Activated naive CD4-positive, alpha-beta T cell treated with anti-CD3 and anti-CD28 coated beads for 36 hours (primary cell): ENCODE measurements around the gene CADPS. TPM values are rescaled to one million over a fixed set of nuclear protein-coding genes. Genes with fewer than 3 reads are reported as not detected.

Source experiments
- CTCF ChIA-PET: fragments of 350-600 bp; sonication (Branson Sonifier 250); formaldehyde crosslinking; loops from one replicate; lab custom pipeline; 2021; ENCODE audit warnings: antibody characterized with exemption; lab: Charles Lee
- DNase-seq: peaks from one replicate; pipeline ENCODE4 v3.0.0-alpha.2; 2020
- H3K27ac Mint-ChIP-seq: one replicate; pipeline ENCODE4 v1.8.0; 2021; ENCODE audit warnings: mild to moderate bottlenecking, mixed read lengths
- H3K27me3 Mint-ChIP-seq: one replicate; pipeline ENCODE4 v1.8.0; 2021; ENCODE audit warnings: low read depth, mixed read lengths
- H3K36me3 Mint-ChIP-seq: one replicate; pipeline ENCODE4 v1.8.0; 2021; ENCODE audit warnings: low read depth, mixed read lengths
- H3K4me1 Mint-ChIP-seq: one replicate; pipeline ENCODE4 v1.8.0; 2021; ENCODE audit warnings: low read depth, mixed read lengths
- H3K4me3 Mint-ChIP-seq: one replicate; pipeline ENCODE4 v1.8.0; 2021; ENCODE audit warnings: mild to moderate bottlenecking, moderate library complexity, mixed read lengths
- H3K9me3 Mint-ChIP-seq: one replicate; pipeline ENCODE4 v1.8.0; 2021; ENCODE audit warnings: mixed read lengths
- intact Hi-C: fragments of 100-400 bp; cut with micrococcal nuclease; formaldehyde crosslinking; loops from one replicate; pipeline ENCODE4 v1.15.1; 2023
- total RNA-seq, 2 experiments: library from RNA; stranded (reverse); gene quantifications; one replicate each; pipeline ENCODE4 v1.2.3, GENCODE V29; 2021

CADPS gene
- total RNA-seq, 2 experiments from 2014 or later, result not detected

GRCh38 chr3:62502315-62503300 is 372.6 kb downstream of the CADPS start:
- no peak overlapping the region for H3K4me3 Mint-ChIP-seq
- CTCF ChIA-PET, result interaction anchor here (0.6 kb wide), 2 partner anchors 52 to 993 kb away, joined by 3 to 5 read pairs; no protein-coding TSS in a partner anchor
- H3K4me1 Mint-ChIP-seq, result no peaks in the 10 kb centered on the region
- H3K9me3 Mint-ChIP-seq, result no peaks in the 10 kb centered on the region
- DNase-seq, result no peak
- H3K27me3 Mint-ChIP-seq, result peaks cover 8% of the 10 kb centered on the region
- intact Hi-C loops, result no loop called here
- no peaks in the 10 kb centered on the region for H3K36me3 Mint-ChIP-seq
- no peak overlapping the region for H3K27ac Mint-ChIP-seq

- DNase-seq, result no peak
- Mint-ChIP-seq H3K4me1 (no peaks in the 10 kb centered on the region), H3K4me3 (no peak overlapping the region), H3K9me3 (no peaks in the 10 kb centered on the region), H3K27ac (no peak overlapping the region), H3K27me3 (peaks cover 3% of the 10 kb centered on the region), H3K36me3 (no peaks in the 10 kb centered on the region)
- CTCF ChIA-PET, result no interaction called here
- intact Hi-C loops, result no loop called here
These were observed 373.9 kb downstream of the CADPS start for GRCh38 chr3:62501289-62501668.

- Mint-ChIP-seq H3K36me3 (no peaks in the 10 kb centered on the region), H3K27ac (no peak overlapping the region), H3K27me3 (peaks cover 3% of the 10 kb centered on the region), H3K4me1 (no peaks in the 10 kb centered on the region), H3K9me3 (no peaks in the 10 kb centered on the region), H3K4me3 (no peak overlapping the region)
- no peak for DNase-seq
- intact Hi-C loops, result no loop called here
- CTCF ChIA-PET, result no interaction called here
These were observed 374.5 kb downstream of the CADPS start for GRCh38 chr3:62500556-62501288.

GRCh38 chr3:62497156-62497555 is 378.1 kb downstream of the CADPS start:
- CTCF ChIA-PET, result no interaction called here
- H3K4me1 Mint-ChIP-seq, result no peaks in the 10 kb centered on the region
- H3K4me3 Mint-ChIP-seq, result no peak overlapping the region
- H3K9me3 Mint-ChIP-seq, result no peaks in the 10 kb centered on the region
- no peak for DNase-seq
- H3K27ac Mint-ChIP-seq, result no peak overlapping the region
- intact Hi-C loops, result no loop called here
- no peaks in the 10 kb centered on the region for H3K36me3 Mint-ChIP-seq
- H3K27me3 Mint-ChIP-seq, result no peaks in the 10 kb centered on the region

GRCh38 chr3:62496503-62496902 is 378.7 kb downstream of the CADPS start:
- Mint-ChIP-seq H3K9me3 (no peaks in the 10 kb centered on the region), H3K36me3 (no peaks in the 10 kb centered on the region), H3K27ac (no peak overlapping the region), H3K27me3 (no peaks in the 10 kb centered on the region), H3K4me3 (no peak overlapping the region), H3K4me1 (no peaks in the 10 kb centered on the region)
- CTCF ChIA-PET, result no interaction called here
- no peak for DNase-seq
- intact Hi-C loops, result no loop called here

GRCh38 chr3:62493109-62493801 is 382.0 kb downstream of the CADPS start:
- DNase-seq, result no peak
- Mint-ChIP-seq H3K27ac (no peak overlapping the region), H3K4me1 (no peaks in the 10 kb centered on the region), H3K27me3 (no peaks in the 10 kb centered on the region), H3K36me3 (no peaks in the 10 kb centered on the region), H3K9me3 (no peaks in the 10 kb centered on the region), H3K4me3 (no peak overlapping the region)
- intact Hi-C loops, result no loop called here
- CTCF ChIA-PET, result interaction anchor here (0.7 kb wide), 1 partner anchor 285 kb away, joined by 3 read pairs; no protein-coding TSS in a partner anchor

- no peaks in the 10 kb centered on the region for H3K36me3 Mint-ChIP-seq
These were observed 392.3 kb downstream of the CADPS start for GRCh38 chr3:62482961-62483360.

GRCh38 chr3:62481962-62482361 is 393.3 kb downstream of the CADPS start:
- Mint-ChIP-seq H3K27me3 (peaks cover 18% of the 10 kb centered on the region), H3K4me3 (no peak overlapping the region), H3K4me1 (no peaks in the 10 kb centered on the region), H3K27ac (no peak overlapping the region), H3K36me3 (no peaks in the 10 kb centered on the region), H3K9me3 (no peaks in the 10 kb centered on the region)
- no peak for DNase-seq
- intact Hi-C loops, result no loop called here
- CTCF ChIA-PET, result no interaction called here

More at GRCh38 chr3:62482961-62483360, 392.3 kb downstream of the CADPS start:
- H3K4me3 Mint-ChIP-seq, result no peak overlapping the region
- no peak overlapping the region for H3K27ac Mint-ChIP-seq
- CTCF ChIA-PET, result no interaction called here
- H3K9me3 Mint-ChIP-seq, result no peaks in the 10 kb centered on the region
- H3K4me1 Mint-ChIP-seq, result no peaks in the 10 kb centered on the region
- intact Hi-C loops, result no loop called here
- no peak for DNase-seq
- peaks cover 18% of the 10 kb centered on the region for H3K27me3 Mint-ChIP-seq

- CTCF ChIA-PET, result interaction anchor here (0.6 to 1.0 kb wide), 2 partner anchors 134 to 1242 kb away, joined by 3 read pairs; no protein-coding TSS in a partner anchor
- H3K4me3 Mint-ChIP-seq, result no peak overlapping the region
- no peak for DNase-seq
- H3K27me3 Mint-ChIP-seq, result peaks cover 15% of the 10 kb centered on the region
- intact Hi-C loops, result no loop called here
- no peaks in the 10 kb centered on the region for H3K9me3 Mint-ChIP-seq
- no peaks in the 10 kb centered on the region for H3K4me1 Mint-ChIP-seq
- no peaks in the 10 kb centered on the region for H3K36me3 Mint-ChIP-seq
- no peak overlapping the region for H3K27ac Mint-ChIP-seq
These were observed 395.2 kb downstream of the CADPS start for GRCh38 chr3:62480056-62480455.

- peaks cover 15% of the 10 kb centered on the region for H3K27me3 Mint-ChIP-seq
- no peaks in the 10 kb centered on the region for H3K9me3 Mint-ChIP-seq
- CTCF ChIA-PET, result no interaction called here
- no peaks in the 10 kb centered on the region for H3K36me3 Mint-ChIP-seq
- no peaks in the 10 kb centered on the region for H3K4me1 Mint-ChIP-seq
- no peak overlapping the region for H3K4me3 Mint-ChIP-seq
- no peak for DNase-seq
- intact Hi-C loops, result no loop called here
- H3K27ac Mint-ChIP-seq, result no peak overlapping the region
These were observed 395.9 kb downstream of the CADPS start for GRCh38 chr3:62479326-62479725.

- Mint-ChIP-seq H3K36me3 (no peaks in the 10 kb centered on the region), H3K4me3 (no peak overlapping the region), H3K27ac (no peak overlapping the region), H3K27me3 (peaks cover 5% of the 10 kb centered on the region), H3K4me1 (no peaks in the 10 kb centered on the region), H3K9me3 (no peaks in the 10 kb centered on the region)
- no peak for DNase-seq
- intact Hi-C loops, result no loop called here
- CTCF ChIA-PET, result no interaction called here
These were observed 399.9 kb downstream of the CADPS start for GRCh38 chr3:62475306-62475705.
